Head of caudate nucleus (tissue), 42 donors: ENCODE measurements around the gene GRB10.

Experiments
- DNase-seq, 42 donors: peaks; one replicate each; pipeline versions ENCODE4 v3.0.0 to v3.0.0-alpha.2; 2020 to 2021; ENCODE audit warnings: mixed read lengths in 7 of 42
- intact Hi-C: fragments of 100-400 bp; cut with DNase I; formaldehyde crosslinking; loops from one replicate; pipeline ENCODE4 v1.15.0; 2022

The GRB10 gene

GRCh38 chr7:50685135-50686065, 97.3 kb downstream of the GRB10 start:
- intact Hi-C loops, result no loop called here
- no peak for DNase-seq

GRCh38 chr7:50684713-50685075, 98.0 kb downstream of the GRB10 start:
- no peak for DNase-seq
- intact Hi-C loops, result no loop called here

- DNase-seq, result no peak
- intact Hi-C loops, result no loop called here
Measured at GRCh38 chr7:50684011-50684712, 98.5 kb downstream of the GRB10 start.

- intact Hi-C loops, result no loop called here
- DNase-seq, result no peak
Measured at GRCh38 chr7:50682573-50682972, 100.1 kb downstream of the GRB10 start.

- intact Hi-C loops, result no loop called here
- DNase-seq, result peak in 1 of 42 donors; percentile 2
Measured at GRCh38 chr7:50682079-50682478, 100.6 kb downstream of the GRB10 start.

GRCh38 chr7:50681432-50682045, 101.2 kb downstream of the GRB10 start:
- intact Hi-C loops, result no loop called here
- DNase-seq, result peak in 5 of 42 donors; percentile 9 to 52 (median 39)

- intact Hi-C loops, result loop anchor here (5.0 kb wide), 2 partner anchors 37 to 212 kb away; no protein-coding TSS in a partner anchor
- DNase-seq, result peak in 1 of 42 donors; percentile 42
Measured at GRCh38 chr7:50679218-50680007, 103.3 kb downstream of the GRB10 start.

GRCh38 chr7:50678586-50678985, 104.1 kb downstream of the GRB10 start:
- peak in 1 of 42 donors; percentile 3 for DNase-seq
- intact Hi-C loops, result loop anchor here (5.0 kb wide), 2 partner anchors 36 to 211 kb away; no protein-coding TSS in a partner anchor

- DNase-seq, result peak in 1 of 42 donors; percentile 34
- intact Hi-C loops, result loop anchor here (5.0 kb wide), 2 partner anchors 35 to 210 kb away; no protein-coding TSS in a partner anchor
Measured at GRCh38 chr7:50677638-50677996, 105.1 kb downstream of the GRB10 start.

- intact Hi-C loops, result loop anchor here (5.0 kb wide), 2 partner anchors 35 to 210 kb away; no protein-coding TSS in a partner anchor
- DNase-seq, result peak in 41 of 42 donors; percentile 43 to 90 (median 71)
Measured at GRCh38 chr7:50676740-50677637, 105.7 kb downstream of the GRB10 start.

GRCh38 chr7:50676079-50676478, 106.6 kb downstream of the GRB10 start:
- intact Hi-C loops, result loop anchor here (5.0 kb wide), 2 partner anchors 34 to 209 kb away; no protein-coding TSS in a partner anchor
- DNase-seq, result peak in 1 of 42 donors; percentile 41

GRCh38 chr7:50674896-50675835, 107.5 kb downstream of the GRB10 start:
- intact Hi-C loops, result loop anchor here (5.0 kb wide), 2 partner anchors 33 to 208 kb away; no protein-coding TSS in a partner anchor
- DNase-seq, result peak in 3 of 42 donors; percentile 4 to 64 (median 36)

- DNase-seq, result peak in 1 of 42 donors; percentile 22
- intact Hi-C loops, result no loop called here
Measured at GRCh38 chr7:50674299-50674698, 108.4 kb downstream of the GRB10 start.

- intact Hi-C loops, result no loop called here
- DNase-seq, result no peak
Measured at GRCh38 chr7:50673096-50673495, 109.6 kb downstream of the GRB10 start.

GRCh38 chr7:50672045-50672444, 110.7 kb downstream of the GRB10 start:
- DNase-seq, result peak in 1 of 42 donors; percentile 35
- intact Hi-C loops, result no loop called here

GRCh38 chr7:50671386-50671785, 111.3 kb downstream of the GRB10 start:
- intact Hi-C loops, result no loop called here
- DNase-seq, result peak in 1 of 42 donors; percentile 36
